ENCODE measurements around the gene HMX1.

The HMX1 gene

GRCh38 chr4:8891646-8892555 is 20.3 kb upstream of the HMX1 start:
- no peak for DNase-seq

- DNase-seq = no peak
These were observed 19.6 kb upstream of the HMX1 start for GRCh38 chr4:8891255-8891645.

- no peak for DNase-seq
These were observed 17.2 kb upstream of the HMX1 start for GRCh38 chr4:8888856-8889255.

- DNase-seq = no peak
These were observed 15.2 kb upstream of the HMX1 start for GRCh38 chr4:8886612-8887406.

- DNase-seq = no peak
These were observed 10.6 kb upstream of the HMX1 start for GRCh38 chr4:8882239-8882638.

- DNase-seq = no peak
These were observed 9.2 kb upstream of the HMX1 start for GRCh38 chr4:8880851-8881250.

- DNase-seq = no peak
These were observed 7.9 kb upstream of the HMX1 start for GRCh38 chr4:8879574-8879973.

GRCh38 chr4:8878421-8878820 is 6.8 kb upstream of the HMX1 start:
- DNase-seq = no peak

- no peak for DNase-seq
These were observed 6.1 kb upstream of the HMX1 start for GRCh38 chr4:8877780-8878040.

- DNase-seq = no peak
These were observed 5.5 kb upstream of the HMX1 start for GRCh38 chr4:8876982-8877779.

- DNase-seq = no peak
These were observed 3.4 kb upstream of the HMX1 start for GRCh38 chr4:8874896-8875680.

- no peak for DNase-seq
These were observed 2.6 kb upstream of the HMX1 start for GRCh38 chr4:8874003-8874895.

GRCh38 chr4:8872402-8873291 is 1.0 kb upstream of the HMX1 start:
- DNase-seq = no peak

GRCh38 chr4:8870647-8871416 is 807 bp downstream of the HMX1 start:
- DNase-seq = no peak

- DNase-seq = no peak
These were observed 1.6 kb downstream of the HMX1 start for GRCh38 chr4:8869898-8870646.

GRCh38 chr4:8869002-8869897 is 2.4 kb downstream of the HMX1 start:
- DNase-seq = no peak

GRCh38 chr4:8868321-8869001 is 3.2 kb downstream of the HMX1 start:
- no peak for DNase-seq
